Stimulated activated CD4-positive, alpha-beta T cell treated with anti-CD3 and anti-CD28 coated beads, Interleukin-12 subunit alpha, Interleukin-12 subunit beta, amount 100 ng/mL, for 24 hours (primary cell): ENCODE data around the gene PXDN.

ENCODE experiments used
- DNase-seq, 2 experiments: peaks; one replicate each; pipeline ENCODE4 v3.0.0-alpha.2; 2020; ENCODE audit warnings: low read depth in 2 of 2

PXDN gene

GRCh38 chr2:1663621-1664020, 80.7 kb downstream of the PXDN start:
- no peak for DNase-seq

DNA sequence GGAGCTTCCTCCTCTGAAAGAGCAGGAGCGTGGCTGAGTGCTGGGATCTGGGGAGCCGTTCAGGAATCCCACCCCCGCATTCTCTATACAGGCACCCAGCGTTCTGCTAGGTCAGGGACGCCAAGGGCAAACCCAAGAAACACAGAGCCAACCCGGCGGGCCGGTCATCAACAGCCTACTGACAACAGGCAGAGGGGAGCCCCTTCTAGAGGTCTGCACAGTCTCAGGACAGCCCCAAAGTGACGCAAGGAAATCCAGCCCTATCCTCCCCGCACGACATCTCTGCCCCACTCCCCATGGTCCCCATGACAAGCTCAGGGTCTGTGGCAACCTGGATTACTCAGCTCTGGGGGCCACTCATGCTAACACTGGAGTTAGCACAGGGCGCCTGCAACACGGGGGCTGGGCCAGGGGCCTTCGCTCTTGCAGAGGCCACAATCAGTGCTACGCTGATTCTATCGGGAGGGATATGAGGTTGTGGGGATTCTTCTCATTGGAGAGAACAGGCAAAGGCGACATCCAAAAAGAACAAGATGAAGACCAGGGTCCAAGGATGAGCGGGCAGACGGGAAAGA, 81.6 kb downstream of the PXDN start:
- no peak for DNase-seq

DNA sequence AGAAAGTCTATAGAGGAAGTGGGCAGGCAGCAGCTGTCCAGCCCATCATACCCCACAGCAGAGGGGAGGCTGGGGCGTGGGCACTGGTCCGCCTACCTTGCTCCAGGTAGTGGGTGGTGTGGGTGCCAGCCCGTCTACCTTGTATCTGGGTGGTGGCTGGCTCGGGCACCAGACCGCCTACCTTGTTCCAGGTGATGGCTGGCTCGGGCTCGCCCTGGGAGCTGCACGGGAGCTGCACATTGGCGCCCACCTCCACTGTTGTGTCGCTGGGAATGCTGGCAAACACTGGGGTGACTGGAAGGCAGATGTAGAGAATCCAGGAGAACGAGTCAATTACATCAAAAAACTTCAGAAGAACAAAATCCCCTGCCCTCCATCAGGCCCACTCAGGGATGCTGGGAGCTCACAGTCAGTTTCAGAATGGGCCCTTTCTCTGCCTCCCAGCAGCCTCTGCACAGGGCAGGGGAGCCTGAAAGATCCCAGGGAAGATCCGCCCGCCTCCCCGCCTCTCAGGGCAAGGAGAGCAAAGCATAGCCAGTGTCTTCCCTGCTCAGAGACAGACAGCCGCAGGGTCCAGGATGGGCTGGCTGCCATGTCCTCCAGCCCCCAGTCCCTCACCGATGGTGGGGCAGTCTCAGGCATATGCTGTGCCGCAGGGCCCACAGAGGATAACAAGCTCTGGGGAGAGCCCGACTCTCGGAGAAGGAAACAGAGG, 82.3 kb downstream of the PXDN start:
- DNase-seq = no peak

- no peak for DNase-seq
These were observed 83.4 kb downstream of the PXDN start for GRCh38 chr2:1660656-1661640.

- DNase-seq = no peak
These were observed 84.3 kb downstream of the PXDN start for GRCh38 chr2:1659951-1660565.

DNA sequence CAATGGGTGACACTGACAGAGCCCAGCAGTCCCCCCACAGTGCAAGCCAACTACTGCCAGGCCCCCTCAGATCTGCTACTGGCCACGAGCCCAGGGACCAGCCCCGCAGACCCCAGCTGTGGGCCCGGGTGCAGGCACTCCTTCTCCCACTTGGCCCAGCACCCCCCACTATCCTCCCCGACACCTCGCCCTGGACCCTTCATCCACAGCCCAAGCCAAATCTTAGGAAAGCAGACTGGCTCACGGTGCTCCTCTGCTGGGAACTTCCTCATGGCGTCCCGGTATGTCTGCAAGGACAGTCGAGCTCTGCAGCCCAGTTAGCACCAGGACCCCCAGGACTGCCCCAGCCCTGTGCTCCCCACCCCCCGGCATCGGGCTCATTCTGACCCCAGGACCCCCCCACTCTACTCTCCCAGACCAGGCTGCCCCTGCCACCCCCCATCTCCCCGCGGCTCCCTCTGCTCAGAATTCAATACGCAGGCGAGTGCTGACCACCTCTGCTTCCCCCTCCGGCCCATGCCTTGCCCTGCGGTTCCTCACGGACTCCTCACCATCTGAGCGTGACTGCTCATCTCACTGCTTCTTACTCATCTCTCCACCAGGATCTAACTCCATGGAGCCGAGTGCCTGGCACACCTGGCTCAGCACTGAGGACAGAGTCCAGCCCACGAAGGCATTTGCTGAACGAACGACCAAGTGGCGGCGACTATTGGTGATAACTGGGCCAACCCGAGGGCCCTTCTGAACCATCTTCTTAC, 85.7 kb downstream of the PXDN start:
- no peak for DNase-seq

DNA sequence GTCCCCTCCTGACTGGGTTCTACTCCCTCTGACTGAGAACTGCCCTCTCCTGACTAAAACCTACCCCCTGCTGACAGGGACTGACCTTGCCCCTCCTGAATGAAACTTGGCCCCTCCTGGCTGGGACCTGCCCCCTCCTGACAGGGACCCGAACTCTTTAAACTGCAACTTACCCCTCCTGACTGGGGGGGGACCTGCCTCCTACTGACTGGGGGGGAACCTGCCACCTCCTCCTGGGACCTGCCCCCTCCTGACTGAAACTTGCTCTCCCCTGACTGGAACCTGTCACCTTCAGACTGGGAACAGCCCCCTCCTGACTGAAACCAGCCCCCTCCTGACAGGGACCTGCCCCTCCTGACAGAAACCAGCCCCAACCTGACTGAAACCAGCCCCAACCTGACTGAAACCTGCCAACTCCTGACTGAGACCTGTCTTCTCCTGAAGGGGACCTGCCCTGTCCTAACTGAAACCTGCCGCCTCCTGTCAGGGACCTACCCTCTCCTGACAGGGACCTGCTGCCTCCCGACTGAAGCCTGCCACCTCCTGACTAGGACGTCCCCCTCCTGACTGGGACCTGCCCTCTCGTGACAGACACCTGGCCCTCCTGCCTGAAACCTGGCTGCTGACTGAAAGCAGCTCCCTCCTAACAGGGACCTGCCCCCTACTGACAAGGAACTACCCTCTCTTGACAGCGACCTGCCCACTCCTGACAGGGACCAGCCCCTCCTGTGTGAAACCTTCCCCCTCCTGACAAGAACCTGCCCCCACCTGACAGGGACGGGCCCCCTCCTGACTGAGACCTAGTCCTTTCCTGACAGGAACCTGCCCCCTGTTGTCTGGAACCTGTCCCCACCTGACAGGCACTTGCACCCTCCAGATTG, 87.1 kb downstream of the PXDN start:
- no peak for DNase-seq

DNA sequence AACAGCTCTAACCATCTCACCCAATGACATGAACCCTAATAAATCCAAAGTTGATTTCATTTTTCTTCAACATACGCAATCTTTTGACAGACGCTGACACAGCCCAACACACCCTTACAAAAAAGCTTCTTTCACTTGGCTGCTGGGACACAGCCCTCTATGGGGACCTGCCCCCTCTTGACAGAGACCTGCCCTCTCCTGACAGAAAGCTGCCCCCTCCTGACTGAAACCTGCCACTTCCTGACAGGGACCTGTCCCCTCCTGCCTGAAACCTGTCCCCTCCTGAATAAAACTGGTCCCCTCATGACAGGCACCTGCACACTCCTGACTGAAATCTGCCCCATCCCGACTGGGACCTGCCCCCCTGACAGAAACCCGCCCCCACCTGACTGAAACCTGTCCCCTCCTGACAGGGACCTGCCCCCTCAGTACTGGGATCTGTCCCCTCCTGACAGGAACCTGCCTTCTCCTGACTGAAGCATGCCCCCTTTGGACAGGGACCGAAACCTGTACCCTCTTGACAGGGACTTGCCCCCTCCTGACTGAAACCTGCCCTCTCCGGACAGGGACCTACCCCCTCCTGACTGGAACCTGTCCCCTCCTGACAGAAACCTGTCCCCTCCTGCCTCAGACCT, 87.9 kb downstream of the PXDN start:
- DNase-seq = no peak

DNA sequence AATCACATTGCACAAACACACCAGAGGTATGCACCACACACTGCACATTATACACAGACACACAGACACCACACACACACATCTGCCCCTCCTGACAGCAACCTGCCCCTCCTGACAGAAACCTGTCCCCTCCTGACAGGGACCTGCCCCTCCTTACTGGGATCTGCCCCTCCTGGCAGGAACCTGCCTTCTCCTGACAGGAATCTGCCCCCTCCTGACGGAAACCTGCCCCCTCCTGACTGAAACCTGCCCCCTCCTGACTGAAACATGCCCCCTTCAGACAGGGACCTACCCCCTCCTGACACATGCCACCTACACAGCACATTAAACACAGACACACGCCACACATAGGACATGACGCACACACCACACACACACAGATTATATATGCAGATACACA, 88.9 kb downstream of the PXDN start:
- no peak for DNase-seq

- no peak for DNase-seq
These were observed 89.5 kb downstream of the PXDN start for GRCh38 chr2:1654696-1655374.

DNA sequence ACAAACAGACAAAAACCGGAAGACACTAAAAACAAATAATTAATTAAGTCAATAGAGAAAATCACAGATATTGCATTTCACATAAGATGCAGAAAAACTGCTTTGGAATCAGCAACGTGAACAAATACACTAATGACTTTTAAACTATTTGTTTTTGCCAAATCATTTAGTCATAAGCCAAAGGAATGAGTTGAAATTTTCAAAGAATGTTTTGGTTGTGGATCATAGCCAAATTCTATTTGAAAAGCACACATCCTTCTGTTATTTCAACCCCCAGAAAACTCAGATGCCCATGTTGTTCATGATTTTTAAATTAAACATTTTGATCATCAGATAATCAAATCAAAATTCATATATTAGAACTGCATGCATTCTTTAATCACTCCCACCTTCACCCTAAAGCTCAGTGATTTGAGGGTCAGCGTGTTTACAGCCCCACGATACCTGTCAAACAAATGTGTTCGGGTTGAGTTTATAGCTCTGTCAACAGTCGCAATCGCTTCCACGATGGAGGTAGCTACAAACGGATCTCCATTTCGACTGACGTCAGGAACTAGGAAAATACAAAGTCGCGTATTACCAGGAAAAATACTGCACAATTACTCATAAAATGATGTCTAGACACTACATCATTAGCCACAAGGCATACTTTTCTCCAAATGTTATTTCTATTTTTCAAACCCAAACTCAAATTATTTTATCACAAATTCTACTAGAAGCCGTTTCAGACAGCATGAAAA, 90.2 kb downstream of the PXDN start:
- DNase-seq = no peak

GRCh38 chr2:1652034-1652790, 92.1 kb downstream of the PXDN start:
- DNase-seq = no peak

DNA sequence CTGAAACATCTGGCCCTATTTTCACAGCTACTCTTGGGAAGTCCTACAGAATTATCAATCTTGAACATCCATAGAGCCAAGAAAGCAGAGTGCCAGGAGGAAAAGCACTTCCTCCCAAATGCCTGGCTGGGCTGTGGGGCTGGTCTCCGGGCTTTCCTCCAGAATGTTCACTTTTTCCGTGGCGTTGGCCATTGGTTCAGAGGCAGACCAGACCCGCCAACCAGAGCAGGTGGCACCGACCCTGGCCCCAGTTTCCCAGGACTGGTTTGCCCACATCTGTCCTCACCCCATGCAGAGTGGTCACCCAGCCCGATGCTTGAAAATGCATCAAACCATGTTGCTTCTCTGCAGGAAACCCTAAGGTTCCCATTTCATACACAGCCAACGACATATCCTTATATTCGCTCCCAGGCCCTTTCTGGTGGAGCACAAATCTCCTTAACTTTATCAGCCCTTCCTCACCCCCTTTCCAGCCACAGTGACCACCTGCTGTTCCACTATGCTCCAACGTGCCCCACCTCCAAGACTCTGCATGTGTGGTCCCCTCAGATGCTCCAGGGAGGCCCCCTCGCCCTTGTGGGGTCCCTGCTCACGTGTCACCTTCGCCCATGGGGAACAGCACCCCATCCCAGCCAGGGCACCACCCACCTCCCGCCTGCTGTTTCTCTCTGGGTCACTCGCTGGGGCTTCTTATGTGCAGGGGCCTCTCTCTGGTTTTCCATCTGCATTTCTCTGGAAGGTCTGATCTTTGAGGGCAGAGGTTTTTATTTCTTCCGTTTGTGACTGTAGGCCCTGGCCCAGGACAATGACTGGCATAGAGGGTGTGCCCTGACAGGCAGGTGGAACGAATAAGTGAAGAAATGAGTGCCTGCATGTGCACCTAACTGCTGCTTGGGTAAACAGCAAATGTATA, 92.9 kb downstream of the PXDN start:
- no peak for DNase-seq

DNA sequence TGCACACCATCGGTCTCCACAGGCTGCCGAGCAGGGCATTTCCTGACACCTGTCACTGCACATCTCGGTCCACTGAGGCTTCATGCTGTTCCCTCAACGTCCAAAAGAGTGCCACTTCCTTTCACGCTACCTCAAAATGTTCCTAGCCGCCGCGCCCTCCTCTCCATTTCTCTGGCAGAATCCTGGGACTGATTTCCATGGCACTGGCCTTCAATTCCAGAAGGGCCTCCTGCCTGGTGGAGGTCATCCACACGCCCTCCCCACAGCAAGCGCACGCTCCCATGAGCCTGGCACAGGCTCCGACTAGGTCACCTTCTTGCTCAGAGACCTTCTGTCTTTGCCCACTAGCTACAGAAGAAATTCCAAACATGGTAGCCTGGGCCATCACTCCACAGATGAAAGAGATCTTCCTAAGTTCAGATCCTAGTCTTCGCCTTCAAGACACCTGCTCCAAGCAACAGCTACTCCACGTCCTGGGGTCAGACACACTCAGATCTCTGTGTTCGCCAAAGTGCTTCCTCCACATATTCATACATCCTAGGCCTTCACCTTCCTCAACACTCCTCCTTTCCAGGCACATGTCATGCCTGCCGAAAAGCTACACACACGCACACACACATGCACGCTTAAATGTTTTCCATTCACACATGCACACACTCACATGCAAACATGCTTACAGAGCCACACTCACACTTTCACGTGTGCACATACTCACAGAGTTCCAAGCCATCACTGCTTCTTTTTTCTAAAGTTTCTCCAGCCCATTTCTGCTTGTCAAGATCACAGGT, 94.0 kb downstream of the PXDN start:
- DNase-seq = no peak

GRCh38 chr2:1649103-1650084, 94.9 kb downstream of the PXDN start:
- DNase-seq = no peak
